ENCODE measurements around the gene C1orf21.
"Not testable (repeated sequence)": the region's sequence is repeated elsewhere in the genome, so short reads cannot be mapped to it uniquely, and the experiment has no call there.

The C1orf21 gene

GRCh38 chr1:184386312-184387068 lies at the start of gene C1orf21:
TSS of gene C1orf21 (plus strand) at chr1:184387029. CDS start at chr1:184477510, 90,481 bp downstream.
- DNase-seq = peak; percentile 85

GRCh38 chr1:184337865-184338264 lies 49.0 kb upstream of the C1orf21 start:
- DNase-seq = not testable (repeated sequence)

- no peak for DNase-seq
These were observed 45.8 kb upstream of the C1orf21 start for GRCh38 chr1:184340984-184341383.

- DNase-seq = no peak
These were observed 36.3 kb upstream of the C1orf21 start for GRCh38 chr1:184350573-184350972.

GRCh38 chr1:184351416-184351975 lies 35.3 kb upstream of the C1orf21 start:
- DNase-seq = no peak

- no peak for DNase-seq
These were observed 34.1 kb upstream of the C1orf21 start for GRCh38 chr1:184352776-184353175.

- DNase-seq = no peak
These were observed 32.1 kb upstream of the C1orf21 start for GRCh38 chr1:184354719-184355118.

- no peak for DNase-seq
These were observed 29.9 kb upstream of the C1orf21 start for GRCh38 chr1:184356891-184357290.

GRCh38 chr1:184358256-184358655 lies 28.6 kb upstream of the C1orf21 start:
- DNase-seq = no peak

GRCh38 chr1:184359909-184360308 lies 26.9 kb upstream of the C1orf21 start:
- no peak for DNase-seq

- DNase-seq = no peak
These were observed 24.0 kb upstream of the C1orf21 start for GRCh38 chr1:184362876-184363275.

GRCh38 chr1:184365699-184366098 lies 21.1 kb upstream of the C1orf21 start:
- no peak for DNase-seq

- no peak for DNase-seq
These were observed 19.8 kb upstream of the C1orf21 start for GRCh38 chr1:184366997-184367396.

- DNase-seq = no peak
These were observed 19.3 kb upstream of the C1orf21 start for GRCh38 chr1:184367427-184368038.

- no peak for DNase-seq
These were observed 18.5 kb upstream of the C1orf21 start for GRCh38 chr1:184368354-184368753.

GRCh38 chr1:184370850-184371249 lies 16.0 kb upstream of the C1orf21 start:
- no peak for DNase-seq

GRCh38 chr1:184373155-184373554 lies 13.7 kb upstream of the C1orf21 start:
- no peak for DNase-seq

- no peak for DNase-seq
These were observed 10.5 kb upstream of the C1orf21 start for GRCh38 chr1:184376369-184376768.

- DNase-seq = no peak
These were observed 7.6 kb upstream of the C1orf21 start for GRCh38 chr1:184379111-184379752.

GRCh38 chr1:184380468-184380867 lies 6.4 kb upstream of the C1orf21 start:
- DNase-seq = no peak

- DNase-seq = no peak
These were observed 3.0 kb upstream of the C1orf21 start for GRCh38 chr1:184383772-184384323.

- no peak for DNase-seq
These were observed 941 bp upstream of the C1orf21 start for GRCh38 chr1:184385865-184386311.

GRCh38 chr1:184387069-184387475 lies 243 bp downstream of the C1orf21 start:
- no peak for DNase-seq

Data from NCI-H1694 (cell line).